Hematopoietic multipotent progenitor cell treated with erythropoietin and hydrocortisone succinate and interleukin-3 and kit ligand, for 4 days (in vitro differentiated cells): ENCODE results near the gene SUSD3.

Experiments used
- DNase-seq: peaks from one replicate; pipeline ENCODE4 v3.0.0-alpha.2; 2015

SUSD3 gene

GRCh38 chr9:93127395-93127911 lies 69.0 kb downstream of the SUSD3 start:
- peak; percentile 63 for DNase-seq

- DNase-seq = no peak
Measured at GRCh38 chr9:93128011-93128714, 69.7 kb downstream of the SUSD3 start.

GRCh38 chr9:93128715-93129224 lies 70.3 kb downstream of the SUSD3 start:
- no peak for DNase-seq

GRCh38 chr9:93129286-93129685 lies 70.8 kb downstream of the SUSD3 start:
- no peak for DNase-seq

- no peak for DNase-seq
Measured at GRCh38 chr9:93129691-93130500, 71.4 kb downstream of the SUSD3 start.

GRCh38 chr9:93130861-93131481 lies 72.5 kb downstream of the SUSD3 start:
- no peak for DNase-seq

- DNase-seq = no peak
Measured at GRCh38 chr9:93131599-93132286, 73.2 kb downstream of the SUSD3 start.

GRCh38 chr9:93132287-93132927 lies 73.9 kb downstream of the SUSD3 start:
- DNase-seq = no peak

GRCh38 chr9:93132946-93133680 lies 74.6 kb downstream of the SUSD3 start:
- no peak for DNase-seq

GRCh38 chr9:93133681-93134014 lies 75.1 kb downstream of the SUSD3 start:
- peak; percentile 82 for DNase-seq

GRCh38 chr9:93134015-93134739 lies 75.7 kb downstream of the SUSD3 start, which contains the start of gene NINJ1:
Gene NINJ1, minus strand, starts transcription at chr9:93134251. Its CDS starts 34 bp downstream, at chr9:93134217.
- DNase-seq = peak; percentile 85
